ENCODE measurements around the gene ATRX.

DNA sequence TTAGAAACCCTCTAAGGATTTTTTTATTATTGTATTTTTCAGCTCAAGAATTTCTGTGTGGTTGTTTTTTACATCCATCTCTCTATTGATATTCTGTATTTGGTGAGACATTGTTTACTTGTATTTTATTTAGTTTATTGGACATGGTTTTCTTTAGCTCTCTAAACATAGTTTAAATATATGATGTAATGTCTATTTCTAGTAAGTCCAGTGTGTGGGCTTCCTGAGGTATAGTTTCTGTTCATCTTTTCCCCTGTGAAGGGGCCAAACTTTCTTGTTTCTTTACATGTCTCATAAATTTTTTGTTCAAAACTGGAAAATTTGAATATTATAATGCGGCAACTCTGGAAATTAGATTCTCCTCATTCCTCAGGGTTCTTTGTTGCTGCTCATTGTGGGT, 28.2 kb upstream of the ATRX start:
- TF ChIP-seq CTCF (IDR thresholded peaks at IDR 0.05): no peak
- TF ChIP-seq POLR2A (IDR thresholded peaks at IDR 0.05): no peak

All from esophagus squamous epithelium (tissue), 4 donors.